GF-D8 (cell line): ENCODE measurements around the gene UXS1.

Experiments used
- DNase-seq: peaks from one replicate; lab custom pipeline; 2025; lab: John Stamatoyannopoulos, UW

UXS1 gene

DNA sequence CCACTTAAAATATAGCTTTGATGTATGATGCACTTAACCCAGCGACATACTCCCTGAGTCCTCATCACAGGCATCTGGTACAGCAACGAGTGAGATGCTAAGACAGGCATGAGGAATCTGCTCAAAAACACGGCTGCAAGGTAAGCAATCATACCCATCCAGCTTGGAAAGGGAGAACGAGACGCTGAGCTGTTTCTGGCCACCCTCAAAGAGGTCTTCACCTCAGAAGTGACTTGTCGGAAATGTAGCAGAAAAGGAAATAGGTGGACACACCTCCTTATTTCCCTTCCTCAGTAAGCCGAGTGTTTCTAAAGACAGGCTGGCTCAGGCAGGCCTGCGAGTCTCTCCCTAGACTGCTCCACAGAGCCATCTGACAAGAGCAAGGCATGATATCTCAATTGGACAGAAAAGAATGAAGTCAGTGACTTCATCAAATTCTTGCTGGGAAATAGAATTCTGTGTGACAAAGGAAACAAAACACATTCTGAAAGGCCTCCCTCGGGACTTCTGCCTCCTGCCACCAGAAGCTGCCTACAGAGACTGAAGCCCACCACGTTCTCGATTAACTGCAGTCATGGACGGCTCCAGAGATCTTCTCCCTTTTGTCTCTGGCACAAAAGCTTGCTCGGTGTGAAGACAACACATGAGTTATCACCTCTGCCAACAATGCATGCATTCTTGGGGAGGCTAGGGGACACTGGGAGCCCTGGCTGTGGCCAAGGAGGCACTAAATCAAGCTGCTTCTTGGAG lies 84.3 kb downstream of the UXS1 start:
- DNase-seq: no peak

DNA sequence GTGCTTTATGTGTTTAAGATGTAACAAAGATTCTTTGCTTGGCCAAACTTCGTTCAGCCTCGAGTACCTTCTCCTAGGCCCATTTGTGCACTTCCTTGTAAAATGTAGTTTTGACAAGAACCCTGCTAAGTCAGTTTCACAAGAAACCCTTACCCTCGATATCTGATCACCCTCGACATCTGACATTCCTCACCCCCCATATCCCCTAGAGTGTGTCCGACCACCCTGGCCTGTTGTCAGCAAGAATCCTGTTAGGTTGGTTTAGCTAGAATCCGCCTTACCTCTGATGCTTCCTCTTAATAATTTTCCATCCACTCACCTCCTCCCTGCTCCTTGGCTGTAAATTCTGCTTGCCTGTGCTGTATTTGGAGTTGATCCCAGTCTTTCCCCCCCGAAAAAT lies 85.3 kb downstream of the UXS1 start:
- no peak for DNase-seq

DNA sequence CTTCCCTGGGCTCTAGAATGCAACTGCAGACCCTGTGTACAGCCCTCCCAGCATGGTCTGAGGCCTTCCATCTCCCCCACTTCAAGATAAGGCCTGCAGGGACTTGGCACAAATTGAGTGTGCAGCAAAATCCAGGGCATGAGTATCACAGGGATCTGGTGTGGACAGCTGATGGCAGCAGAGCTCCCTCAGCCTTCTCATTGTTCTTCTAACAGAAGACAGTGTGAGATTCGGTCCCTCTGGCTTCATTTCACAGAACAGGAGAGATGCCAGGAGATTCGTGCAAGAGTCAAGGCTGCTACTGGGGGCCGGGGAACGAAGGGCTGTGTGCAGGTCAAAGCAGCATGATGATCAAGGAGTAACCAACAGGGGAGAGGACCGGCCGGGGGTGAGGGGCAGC lies 85.8 kb downstream of the UXS1 start:
- DNase-seq: no peak

DNA sequence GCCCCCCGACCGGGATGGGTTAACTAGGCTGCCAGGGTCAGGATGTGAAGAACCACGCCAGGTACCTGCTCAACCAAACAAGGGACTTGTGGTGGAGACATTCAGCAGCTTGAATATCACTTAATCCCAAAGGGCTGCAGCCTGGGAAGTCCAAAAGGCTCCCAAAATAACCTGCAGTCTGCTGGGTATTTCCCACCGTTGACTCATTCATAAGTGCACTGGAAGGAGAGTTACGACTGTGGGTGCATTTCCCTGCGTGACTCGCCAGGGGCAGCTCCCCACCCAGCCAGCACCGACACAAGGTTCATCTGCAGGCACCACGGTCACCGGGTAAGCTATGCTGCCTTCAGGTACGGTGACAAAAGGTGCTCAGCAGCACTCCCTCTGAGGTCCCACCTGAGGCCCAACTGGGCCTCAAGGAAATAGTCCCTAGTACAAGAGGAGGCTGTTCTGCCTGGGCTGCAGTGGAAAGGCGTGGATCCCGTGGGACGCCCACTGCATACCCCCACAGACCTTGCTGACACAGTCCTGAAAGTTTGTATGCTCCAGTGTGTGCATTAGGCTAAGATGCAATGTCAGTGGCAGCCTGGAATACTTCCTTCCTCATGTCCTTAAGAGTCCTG lies 86.5 kb downstream of the UXS1 start:
- DNase-seq: no peak

DNA sequence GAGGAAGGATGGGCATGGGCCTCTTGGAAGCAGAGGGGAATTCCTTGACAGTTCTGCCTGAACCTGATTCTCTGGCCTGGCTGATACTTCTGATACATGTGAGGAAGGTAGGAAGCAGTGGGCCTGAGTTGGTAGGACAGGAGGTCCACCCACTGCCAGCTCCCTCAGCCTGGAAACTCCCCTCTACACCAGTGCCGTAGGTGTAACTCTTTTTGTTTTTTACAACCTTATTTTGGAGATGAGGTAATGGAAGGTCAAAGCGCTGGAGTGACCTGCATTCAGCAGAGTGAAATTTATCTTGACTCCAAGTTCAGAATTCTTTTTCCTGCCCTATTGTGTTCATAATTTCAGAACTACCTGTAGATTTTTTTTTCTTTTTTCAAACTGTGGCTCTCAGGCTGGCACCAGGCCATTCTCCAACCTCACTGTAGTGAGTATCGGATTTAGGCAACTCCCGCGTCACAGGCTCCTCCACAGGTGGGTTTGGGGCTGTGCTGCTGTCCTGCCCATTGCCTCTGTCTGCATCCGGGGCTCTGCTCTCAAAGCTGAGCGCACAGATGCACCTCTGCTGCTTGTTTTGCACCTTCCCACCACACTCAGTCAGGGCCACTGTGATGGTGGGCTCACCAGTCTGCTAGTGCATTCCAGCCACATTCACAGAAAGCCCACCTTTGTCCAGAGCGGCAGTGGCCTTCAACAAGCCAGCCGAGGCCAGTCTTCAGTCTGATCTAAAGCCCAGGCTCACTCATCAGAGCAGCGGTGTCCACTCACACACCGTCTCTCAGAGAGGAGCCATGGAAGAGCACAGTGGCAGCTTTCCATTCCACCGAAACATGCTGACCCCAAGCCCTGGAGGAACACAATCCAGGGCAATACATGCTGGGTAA lies 87.2 kb downstream of the UXS1 start:
- DNase-seq: no peak

DNA sequence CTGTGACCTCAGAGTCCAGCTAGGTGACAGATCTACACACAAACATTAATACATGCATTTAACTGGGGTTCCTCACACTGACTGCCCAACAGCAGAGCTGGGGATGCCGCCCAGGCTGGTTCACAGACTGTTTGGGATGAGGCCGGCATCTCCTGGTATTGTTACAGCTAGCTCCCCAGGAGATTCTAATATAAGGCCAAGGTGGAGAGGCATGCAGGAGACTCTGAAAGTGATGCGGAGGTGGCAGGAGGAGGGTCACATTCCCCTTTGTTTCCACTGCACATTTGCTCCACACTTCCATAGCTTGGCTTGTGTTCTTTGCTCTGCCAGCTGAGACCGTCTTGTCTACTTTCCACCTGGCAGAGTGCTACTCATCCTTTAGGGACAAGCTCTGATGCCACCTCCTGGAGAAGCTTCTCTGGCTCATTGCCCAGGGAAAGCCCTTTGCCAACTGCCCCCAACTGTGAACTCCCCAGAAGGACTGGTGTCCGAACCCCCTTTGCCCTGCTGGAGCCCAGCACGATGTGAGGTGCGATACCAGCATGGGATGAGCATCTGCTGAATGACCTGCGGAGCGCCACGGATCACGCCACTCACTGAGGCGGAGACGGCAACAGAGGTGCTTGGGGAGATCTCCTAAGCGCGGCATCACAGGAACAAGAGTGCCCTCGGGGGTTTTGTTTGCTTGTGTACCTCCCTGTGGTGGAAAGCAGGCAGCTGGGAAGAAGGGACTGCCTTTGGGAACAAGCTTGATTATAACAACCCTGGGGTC lies 88.8 kb downstream of the UXS1 start:
- DNase-seq: no peak

DNA sequence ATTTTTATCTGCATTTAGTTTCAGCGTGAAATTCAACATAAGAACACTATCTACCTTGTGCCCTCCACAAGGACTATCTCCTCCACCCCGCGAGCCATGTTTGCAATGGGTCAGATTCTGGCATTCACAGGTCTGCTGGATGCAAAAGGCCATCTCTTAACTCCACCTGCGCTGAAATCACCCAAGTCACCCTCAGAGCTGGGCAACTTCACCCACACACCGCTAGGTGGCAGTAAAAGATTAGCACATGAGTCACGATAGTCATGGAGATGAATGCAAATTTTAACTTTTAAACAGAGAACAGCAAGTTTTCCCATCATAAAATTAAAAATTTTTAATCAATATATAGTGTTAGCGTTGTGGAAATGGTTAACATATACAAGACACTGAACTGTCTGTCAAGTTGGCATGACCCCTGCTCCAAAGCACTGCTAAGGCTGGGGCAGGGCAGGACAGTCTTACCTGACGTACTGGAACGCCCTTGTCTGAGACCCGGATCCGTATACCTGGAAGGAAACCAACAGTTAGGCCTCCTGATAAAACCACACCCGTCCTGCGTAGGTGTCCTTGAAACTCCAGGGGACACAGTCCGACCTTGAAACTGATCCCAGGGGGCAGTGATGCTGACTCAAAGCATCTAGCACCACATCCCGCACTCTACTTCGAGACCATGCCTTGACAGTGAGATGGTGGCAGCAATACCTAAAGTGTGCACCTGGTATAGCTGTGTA lies 89.6 kb downstream of the UXS1 start:
- DNase-seq: no peak

DNA sequence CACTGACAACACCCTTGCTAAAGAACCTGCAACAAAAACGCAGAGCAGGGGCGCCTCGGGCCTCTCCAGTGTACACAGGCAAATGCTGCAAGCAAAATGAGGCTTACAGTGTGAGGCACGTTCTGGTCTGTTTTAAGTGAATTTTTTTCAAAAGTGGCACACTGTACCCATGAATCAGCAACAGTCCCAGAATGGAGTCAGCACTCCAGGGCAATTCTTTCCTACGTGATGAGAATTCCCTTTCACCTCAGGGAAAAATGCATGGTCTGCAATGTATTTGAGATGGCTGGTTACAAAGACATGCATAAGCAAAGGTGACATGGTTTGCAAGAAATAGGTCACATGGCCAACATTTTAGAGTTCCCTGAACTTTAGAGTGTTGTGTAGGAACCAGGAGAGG lies 94.4 kb downstream of the UXS1 start:
- no peak for DNase-seq

DNA sequence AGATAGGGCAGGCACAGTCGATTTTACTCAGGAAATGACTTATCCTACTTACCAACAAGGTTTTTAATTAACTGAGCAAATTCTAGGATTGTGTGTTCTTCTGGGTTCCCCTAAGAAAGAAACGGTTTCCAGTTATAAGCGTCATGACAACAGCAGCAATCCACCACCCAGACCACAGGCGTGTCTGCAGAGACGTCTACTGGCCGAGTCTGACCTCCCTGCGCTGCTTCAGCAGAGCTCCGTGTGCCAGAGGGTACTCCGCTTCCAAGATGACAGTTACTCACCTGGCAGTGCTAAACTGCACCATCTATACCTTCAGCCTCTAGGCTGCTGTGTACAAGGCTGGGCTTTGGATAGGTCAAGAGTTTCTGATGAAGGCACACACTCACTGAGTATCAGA lies 95.4 kb downstream of the UXS1 start:
- no peak for DNase-seq

DNA sequence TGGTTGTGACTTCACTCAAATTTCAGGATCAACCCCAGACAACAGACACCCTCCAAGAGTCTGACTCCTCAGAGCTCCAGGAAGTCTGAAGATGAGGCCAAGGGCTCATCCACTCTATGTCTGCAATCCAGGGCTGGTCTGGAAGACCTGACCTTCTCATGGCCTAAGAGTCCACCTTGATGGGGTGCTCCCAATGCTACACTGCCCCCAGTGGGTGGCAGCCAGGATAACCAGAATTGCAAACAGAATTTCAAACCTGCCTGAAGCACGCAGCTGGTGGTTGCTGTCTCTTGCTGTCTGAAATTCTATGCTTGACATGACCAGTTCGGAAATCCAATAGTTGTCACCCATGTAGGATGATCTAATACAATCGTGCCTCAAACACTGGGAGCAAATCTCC lies 96.0 kb downstream of the UXS1 start:
- DNase-seq: no peak

DNA sequence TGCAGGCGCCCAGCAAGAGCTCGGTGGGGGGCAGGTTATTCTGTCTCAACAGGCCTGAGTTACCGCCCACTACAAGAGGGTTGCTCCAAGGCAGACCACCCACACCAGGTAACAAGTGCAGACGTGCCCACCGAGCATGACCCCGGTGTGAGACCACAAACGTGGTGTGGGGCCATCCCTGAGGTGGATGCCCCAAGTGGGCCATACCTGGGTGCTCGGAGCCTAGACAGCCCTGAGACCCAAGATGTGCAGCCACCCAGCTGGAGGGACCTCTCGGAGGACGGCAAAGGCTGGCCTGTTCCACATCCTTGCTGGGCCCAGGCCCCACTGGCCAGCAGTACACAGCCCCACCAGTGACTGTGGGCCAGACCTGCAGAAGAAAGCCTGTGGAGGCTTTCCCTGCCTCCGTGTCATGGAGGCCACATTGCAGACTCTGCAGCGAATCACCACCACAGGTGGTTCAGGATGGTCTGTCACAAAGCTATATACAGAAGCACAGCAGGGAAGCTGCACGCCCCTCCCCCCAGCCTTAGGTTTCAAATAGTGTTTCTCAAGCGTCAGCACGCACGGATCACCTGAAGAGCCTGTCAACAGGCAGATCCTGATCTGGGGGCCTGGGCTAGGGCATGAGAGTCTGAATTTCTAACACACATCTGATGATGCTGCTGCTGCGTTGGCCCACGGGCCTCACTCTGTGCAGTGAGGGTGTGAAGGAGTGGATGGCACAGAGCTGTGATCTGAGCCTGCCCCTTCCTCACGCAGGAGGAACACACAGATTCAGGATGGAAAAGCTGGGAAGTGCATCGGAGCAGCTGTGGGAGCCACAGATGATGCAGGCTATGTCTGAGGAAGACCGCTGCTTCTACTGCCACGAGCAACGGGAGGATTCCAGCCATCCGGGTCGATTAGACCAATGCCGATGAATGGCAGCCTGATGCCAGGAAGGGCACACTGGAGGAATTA lies 96.8 kb downstream of the UXS1 start:
- no peak for DNase-seq

DNA sequence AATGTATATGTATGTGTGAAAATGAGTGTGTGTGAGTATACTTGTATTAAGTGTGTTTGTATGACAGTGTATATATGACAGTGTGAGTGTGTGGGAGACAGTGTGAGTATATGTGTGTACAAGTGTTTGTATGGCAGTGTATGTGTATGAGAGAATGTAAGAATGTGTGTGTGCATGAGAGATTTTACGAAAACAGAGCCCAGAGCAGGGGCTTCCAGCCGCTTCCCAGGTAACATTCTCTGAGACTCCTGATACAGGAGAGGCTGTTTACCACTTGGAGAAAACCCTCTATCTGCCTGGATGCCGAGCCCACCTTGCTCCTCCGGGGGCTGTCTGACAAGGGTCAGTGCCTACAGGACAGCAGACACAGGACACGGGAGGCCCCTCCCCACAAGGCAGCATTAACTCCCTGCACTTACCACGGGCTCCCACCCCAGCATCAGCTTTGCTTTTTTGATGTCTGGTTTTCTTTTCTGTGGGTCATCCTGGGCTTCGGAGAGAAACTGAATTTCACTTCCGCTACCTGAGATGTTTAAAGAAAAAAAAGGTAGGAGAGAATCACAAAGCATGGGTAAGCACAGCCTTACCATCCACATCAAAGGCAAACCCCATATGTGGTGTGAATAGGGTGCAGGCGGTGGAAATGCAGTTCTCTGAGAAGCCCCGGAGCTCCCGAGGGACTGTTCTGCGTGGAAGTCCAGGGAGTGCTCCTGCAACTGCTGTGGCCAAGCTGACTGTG lies 97.6 kb downstream of the UXS1 start:
- DNase-seq: no peak

DNA sequence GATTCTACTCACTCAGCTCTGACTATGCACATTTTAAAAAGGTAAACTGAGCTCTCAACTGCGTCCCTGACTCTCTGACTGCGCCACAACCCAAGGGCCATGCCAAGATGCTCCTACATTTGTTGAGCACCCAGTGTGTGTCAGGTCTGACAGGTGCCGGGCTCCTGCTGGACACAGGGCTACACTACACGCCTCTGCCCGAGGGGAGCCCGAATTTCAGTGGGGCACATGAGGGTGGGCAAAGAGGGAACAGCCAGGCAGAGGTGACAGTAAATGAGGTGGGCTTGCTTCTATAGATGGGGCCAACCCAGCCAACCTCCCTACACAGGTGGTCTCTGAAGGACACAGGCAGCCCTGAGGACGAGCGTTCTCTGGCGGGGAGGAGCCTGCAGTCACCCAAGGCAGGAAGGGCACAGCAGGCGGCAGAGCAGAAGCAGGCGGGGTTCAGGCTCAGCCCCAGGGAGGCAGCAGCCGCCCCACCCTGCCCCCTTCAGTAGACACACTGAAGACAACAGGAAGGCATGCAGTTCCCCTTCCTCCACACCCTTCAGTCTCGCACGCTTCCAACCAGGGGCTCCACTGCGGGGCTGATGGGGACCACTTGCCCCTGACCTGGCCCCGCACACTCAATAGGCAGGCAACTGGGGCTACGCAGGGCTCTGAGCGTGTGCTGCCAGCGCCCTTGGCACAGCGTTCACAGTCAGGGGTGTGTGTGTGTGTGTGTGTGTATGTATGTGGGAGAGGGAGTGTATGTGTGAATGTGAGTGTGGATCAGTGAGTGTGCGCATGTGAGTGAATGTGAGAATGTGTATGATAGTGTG lies 98.4 kb downstream of the UXS1 start:
- DNase-seq: no peak

DNA sequence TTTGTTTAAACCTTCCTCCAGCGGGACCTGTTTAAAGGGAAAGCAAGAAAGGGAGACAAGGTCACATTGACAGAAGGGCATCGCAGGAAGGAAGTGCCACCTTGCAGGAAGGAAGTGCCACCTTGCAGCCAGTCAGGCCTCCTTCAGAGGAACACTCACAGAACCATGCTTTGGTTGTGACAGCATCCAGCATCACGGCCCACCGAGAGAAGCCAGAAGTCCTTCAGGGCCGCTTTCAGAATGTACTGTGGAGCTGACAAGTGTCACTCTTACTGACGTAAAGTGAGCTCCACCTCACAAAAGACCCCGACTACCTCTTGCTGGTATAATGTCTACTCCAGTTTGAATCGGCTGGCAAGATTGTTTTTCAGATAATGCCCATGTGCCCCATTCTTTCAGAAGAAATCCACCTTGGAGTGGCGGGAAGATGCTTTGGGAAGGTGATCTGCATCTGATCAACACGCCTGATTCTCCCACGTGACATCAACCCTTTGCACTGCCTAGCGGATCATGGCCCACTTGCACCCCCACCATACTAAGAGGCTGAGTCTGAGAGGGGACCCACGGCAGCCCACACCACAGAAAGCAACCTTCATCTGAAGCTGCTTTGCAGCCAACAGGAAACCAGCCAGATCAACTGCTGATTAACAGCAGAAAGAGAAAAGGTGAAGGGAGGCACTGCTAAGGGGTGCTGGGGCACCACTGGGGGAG lies 99.8 kb downstream of the UXS1 start:
- no peak for DNase-seq

DNA sequence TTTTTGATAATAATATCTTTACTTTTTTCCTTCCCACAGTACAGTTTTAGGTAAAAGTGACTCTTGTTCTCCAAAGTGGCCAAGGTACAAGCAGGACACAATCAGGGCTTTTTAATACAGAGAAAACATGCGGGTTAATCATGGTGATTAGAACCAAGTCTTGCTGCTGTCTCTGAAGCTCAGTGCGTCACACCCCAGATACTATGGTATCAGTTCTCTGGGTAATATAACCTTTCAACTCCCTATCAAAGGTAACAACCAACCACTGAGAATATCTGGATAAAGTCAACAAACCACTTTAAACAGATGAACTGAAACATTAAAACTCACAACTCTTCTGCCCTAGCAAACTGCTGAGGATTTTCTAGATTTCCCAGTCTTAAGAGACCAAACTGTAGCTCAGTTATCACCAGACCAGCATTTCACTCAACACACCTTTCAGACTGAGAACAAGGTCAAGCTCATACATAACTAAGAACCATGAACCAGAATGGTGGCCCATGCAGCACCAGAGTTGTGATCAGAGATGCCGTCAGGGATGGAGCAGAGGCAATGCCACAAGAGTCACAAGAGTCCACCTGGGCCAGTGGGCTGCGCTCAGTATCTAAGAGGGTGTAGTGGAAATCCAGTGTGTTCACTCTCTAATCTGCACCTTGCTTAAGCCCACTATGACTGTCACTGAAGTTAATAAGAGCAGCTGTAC lies 103.0 kb downstream of the UXS1 start:
- no peak for DNase-seq

DNA sequence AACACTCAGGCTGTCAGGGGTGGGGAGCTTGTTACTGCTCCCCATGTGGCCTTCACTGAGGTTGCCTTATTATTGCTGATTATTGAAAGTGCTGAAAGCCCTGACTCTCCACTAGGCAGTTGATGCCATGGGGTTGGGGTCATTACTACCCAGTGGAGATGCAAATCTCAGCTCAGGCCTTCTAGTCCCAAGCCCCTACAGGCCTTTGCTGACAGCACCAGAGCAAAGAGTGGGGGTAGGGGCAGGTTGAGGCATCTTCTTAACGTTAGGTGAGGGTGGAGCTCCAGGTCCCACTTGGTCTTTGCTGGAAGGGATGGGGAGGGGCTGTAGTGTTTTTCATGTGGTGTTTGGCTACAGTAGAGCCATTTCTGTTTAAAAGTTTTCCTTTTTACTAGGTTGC lies 104.5 kb downstream of the UXS1 start:
- DNase-seq: no peak

DNA sequence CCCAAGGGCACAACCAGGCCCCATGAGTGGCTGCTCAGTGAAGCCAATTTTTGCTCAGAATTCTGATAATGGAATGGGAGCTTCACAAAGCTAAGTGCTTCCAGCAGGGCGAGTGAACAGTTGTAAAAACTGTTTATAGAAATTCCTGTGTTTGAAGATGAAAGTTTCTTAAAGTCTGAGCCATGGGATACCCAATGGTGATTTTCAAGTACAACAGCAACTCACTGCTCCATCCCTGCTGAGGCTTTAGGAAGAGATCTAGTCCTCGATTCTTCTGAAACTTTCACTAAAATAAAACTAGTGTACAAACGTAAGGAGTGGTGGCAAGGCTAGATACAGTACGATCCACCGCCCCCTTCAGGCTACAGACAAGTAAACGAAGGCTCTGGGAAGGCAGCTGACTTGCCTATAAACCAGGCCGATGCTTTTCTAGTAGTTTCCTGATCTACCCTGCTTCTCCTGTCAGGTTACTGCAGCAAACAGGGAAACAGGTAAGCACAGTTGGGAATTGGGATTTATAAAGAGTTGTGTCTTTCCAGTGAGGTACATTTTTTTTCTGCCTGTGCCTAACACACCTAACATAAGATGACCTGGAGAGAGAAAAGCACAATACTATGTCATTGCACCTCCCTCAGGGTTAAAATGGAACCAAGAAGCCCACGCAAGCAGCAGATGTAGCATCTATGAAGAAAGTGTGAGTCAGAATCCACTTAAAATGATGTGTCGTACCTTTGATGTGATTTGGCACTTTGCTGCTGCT lies 108.7 kb downstream of the UXS1 start:
- DNase-seq: no peak
